Vagina (tissue), 2 donors: ENCODE measurements around the gene TNIK. TPM values are rescaled to one million over a fixed set of nuclear protein-coding genes. Genes with fewer than 3 reads are reported as not detected.

ENCODE experiments used
- DNase-seq, 2 donors: peaks; one replicate each; pipeline ENCODE4 v3.0.0-alpha.2; 2017; ENCODE audit errors: extremely low spot score in 2 of 2
- H3K27ac ChIP-seq: fragments of 200-600 bp; sonication (generic); one replicate; pipeline ENCODE4 v1.5.1; 2019
- H3K27me3 ChIP-seq: fragments of 200-600 bp; sonication (generic); one replicate; pipeline ENCODE4 v1.5.1; 2019
- H3K36me3 ChIP-seq, 2 donors: fragments of 200-600 bp; sonication (generic); one replicate each; pipeline ENCODE4 v1.5.1; 2017 to 2019
- H3K4me1 ChIP-seq: fragments of 200-600 bp; sonication (generic); one replicate; pipeline ENCODE4 v1.5.1; 2019
- H3K4me3 ChIP-seq, 2 donors: fragments of 200-600 bp; sonication (generic); 1 replicate in 1 of 2; 2 replicates in 1 of 2; pipeline ENCODE4 v1.5.1; 2016 to 2019
- H3K9me3 ChIP-seq: fragments of 200-600 bp; sonication (generic); one replicate; pipeline ENCODE4 v1.5.1; 2019
- CTCF ChIP-seq, 3 experiments: fragments of 450-650 bp in 2 of 3; fragments of 200-600 bp in 1 of 3; sonication (generic) in 1 of 3; IDR thresholded peaks; one replicate each; pipeline ENCODE4 v1.5.1; 2017 to 2019; ENCODE audit warnings: antibody characterized with exemption in 3 of 3, mild to moderate bottlenecking in 2 of 3, moderate library complexity in 2 of 3
- POLR2A ChIP-seq, 2 donors: fragments of 450-650 bp; IDR thresholded peaks; one replicate each; pipeline ENCODE4 v1.6.1; 2017; ENCODE audit warnings: antibody characterized with exemption in 2 of 2, mild to moderate bottlenecking in 2 of 2, moderate library complexity in 2 of 2
- POLR2AphosphoS5 ChIP-seq, 2 donors: sonication (generic); formaldehyde crosslinking; IDR thresholded peaks; one replicate each; pipeline ENCODE4 v1.9.0; 2017; ENCODE audit warnings: antibody characterized with exemption in 2 of 2, mild to moderate bottlenecking in 2 of 2, low read depth in 1 of 2; ENCODE audit not compliant: insufficient read depth in 1 of 2
- intact Hi-C: fragments of 100-400 bp; cut with DNase I; formaldehyde crosslinking; loops from one replicate; pipeline ENCODE4 v1.15.1; 2023
- total RNA-seq: library from RNA; depleted of rRNA; stranded (reverse); fragments of >200 nt; gene quantifications from one replicate; pipeline ENCODE4 v1.2.3, GENCODE V29; 2016

The TNIK gene
- total RNA-seq, 1 donor from 2014 or later = 5.9 TPM

- Histone ChIP-seq H3K36me3 (no peaks in the 10 kb centered on the region), H3K4me3 (no peak overlapping the region), H3K4me1 (no peaks in the 10 kb centered on the region), H3K9me3 (no peaks in the 10 kb centered on the region), H3K27me3 (no peaks in the 10 kb centered on the region), H3K27ac (no peak overlapping the region)
- no peak for DNase-seq
- TF ChIP-seq CTCF (IDR thresholded peaks at IDR 0.05) (no peak), POLR2AphosphoS5 (IDR thresholded peaks at IDR 0.05; ENCODE audit: insufficient read depth in 1 of 2, low read depth in 1 of 2) (no peak), POLR2A (IDR thresholded peaks at IDR 0.05) (no peak)
- intact Hi-C loops = no loop called here
Measured at GRCh38 chr3:171256445-171257250, 203.6 kb downstream of the TNIK start.

- H3K36me3 ChIP-seq = no peaks in the 10 kb centered on the region
- no peak overlapping the region for H3K27ac ChIP-seq
- no peak for TF ChIP-seq CTCF (IDR thresholded peaks at IDR 0.05)
- TF ChIP-seq POLR2A (IDR thresholded peaks at IDR 0.05) = no peak
- no peak for TF ChIP-seq POLR2AphosphoS5 (IDR thresholded peaks at IDR 0.05; ENCODE audit: insufficient read depth in 1 of 2, low read depth in 1 of 2)
- H3K4me3 ChIP-seq = no peak overlapping the region
- no peak for DNase-seq
- no peaks in the 10 kb centered on the region for H3K27me3 ChIP-seq
- intact Hi-C loops = no loop called here
- no peaks in the 10 kb centered on the region for H3K9me3 ChIP-seq
- no peaks in the 10 kb centered on the region for H3K4me1 ChIP-seq
Measured at GRCh38 chr3:171255236-171255806, 204.9 kb downstream of the TNIK start.

- no peaks in the 10 kb centered on the region for H3K27me3 ChIP-seq
- no peaks in the 10 kb centered on the region for H3K4me1 ChIP-seq
- no peak for TF ChIP-seq CTCF (IDR thresholded peaks at IDR 0.05)
- TF ChIP-seq POLR2A (IDR thresholded peaks at IDR 0.05) = no peak
- TF ChIP-seq POLR2AphosphoS5 (IDR thresholded peaks at IDR 0.05; ENCODE audit: insufficient read depth in 1 of 2, low read depth in 1 of 2) = no peak
- no peak for DNase-seq
- intact Hi-C loops = no loop called here
- no peaks in the 10 kb centered on the region for H3K36me3 ChIP-seq
- H3K4me3 ChIP-seq = no peak overlapping the region
- H3K27ac ChIP-seq = no peak overlapping the region
- H3K9me3 ChIP-seq = no peaks in the 10 kb centered on the region
Measured at GRCh38 chr3:171254315-171254714, 205.9 kb downstream of the TNIK start.

- H3K27me3 ChIP-seq = no peaks in the 10 kb centered on the region
- H3K36me3 ChIP-seq = no peaks in the 10 kb centered on the region
- no peak overlapping the region for H3K4me3 ChIP-seq
- no peaks in the 10 kb centered on the region for H3K9me3 ChIP-seq
- H3K4me1 ChIP-seq = no peaks in the 10 kb centered on the region
- DNase-seq = no peak
- no peak for TF ChIP-seq CTCF (IDR thresholded peaks at IDR 0.05)
- no peak for TF ChIP-seq POLR2AphosphoS5 (IDR thresholded peaks at IDR 0.05; ENCODE audit: insufficient read depth in 1 of 2, low read depth in 1 of 2)
- TF ChIP-seq POLR2A (IDR thresholded peaks at IDR 0.05) = no peak
- intact Hi-C loops = no loop called here
- no peak overlapping the region for H3K27ac ChIP-seq
Measured at GRCh38 chr3:171251835-171252234, 208.4 kb downstream of the TNIK start.

- no peak overlapping the region for H3K4me3 ChIP-seq
- H3K36me3 ChIP-seq = no peaks in the 10 kb centered on the region
- H3K27ac ChIP-seq = no peak overlapping the region
- no peak for DNase-seq
- H3K27me3 ChIP-seq = no peaks in the 10 kb centered on the region
- intact Hi-C loops = no loop called here
- no peak for TF ChIP-seq POLR2A (IDR thresholded peaks at IDR 0.05)
- no peak for TF ChIP-seq CTCF (IDR thresholded peaks at IDR 0.05)
- no peak for TF ChIP-seq POLR2AphosphoS5 (IDR thresholded peaks at IDR 0.05; ENCODE audit: insufficient read depth in 1 of 2, low read depth in 1 of 2)
- H3K4me1 ChIP-seq = no peaks in the 10 kb centered on the region
- no peaks in the 10 kb centered on the region for H3K9me3 ChIP-seq
Measured at GRCh38 chr3:171250444-171250843, 209.8 kb downstream of the TNIK start.
